ENCODE data around the gene CCR3. TPM values are rescaled to one million over a fixed set of nuclear protein-coding genes. Genes with fewer than 3 reads are reported as not detected.

The CCR3 gene
- total RNA-seq = not detected

GRCh38 chr3:46242120-46242519 is at the start of gene CCR3:
Gene CCR3, plus strand, starts transcription at chr3:46242460. Its CDS starts 22,699 bp downstream, at chr3:46265159.
- no peak for DNase-seq (ENCODE audit: extremely low spot score in 2 of 2)
- H3K27ac ChIP-seq = no peak within 1 kb of the TSS
- H3K9me3 ChIP-seq = no peaks in the 10 kb centered on the region
- intact Hi-C loops (cut with DNase I) = no loop called here
- no peaks in the 10 kb centered on the region for H3K27me3 ChIP-seq
- TF ChIP-seq POLR2AphosphoS5 (IDR thresholded peaks at IDR 0.05; ENCODE audit: insufficient read depth in 1 of 2, low read depth in 1 of 2) (no peak), POLR2A (IDR thresholded peaks at IDR 0.05) (no peak), CTCF (IDR thresholded peaks at IDR 0.05) (no peak)
- no peaks in the 10 kb centered on the region for H3K4me1 ChIP-seq
- no peaks in the 10 kb centered on the region for H3K36me3 ChIP-seq
- no peak within 1 kb of the TSS for H3K4me3 ChIP-seq

- DNase-seq (ENCODE audit: extremely low spot score in 2 of 2) = no peak
- Histone ChIP-seq H3K9me3 (no peaks in the 10 kb centered on the region), H3K4me3 (no peak overlapping the region), H3K36me3 (no peaks in the 10 kb centered on the region), H3K27me3 (no peaks in the 10 kb centered on the region), H3K4me1 (no peaks in the 10 kb centered on the region), H3K27ac (no peak overlapping the region)
- intact Hi-C loops (cut with DNase I) = no loop called here
- no peak for TF ChIP-seq POLR2AphosphoS5 (IDR thresholded peaks at IDR 0.05; ENCODE audit: insufficient read depth in 1 of 2, low read depth in 1 of 2)
- no peak for TF ChIP-seq POLR2A (IDR thresholded peaks at IDR 0.05)
- no peak for TF ChIP-seq CTCF (IDR thresholded peaks at IDR 0.05)
Observed at GRCh38 chr3:46192939-46193338, 49.3 kb upstream of the CCR3 start.

- H3K36me3 ChIP-seq = no peaks in the 10 kb centered on the region
- DNase-seq (ENCODE audit: extremely low spot score in 2 of 2) = no peak
- intact Hi-C loops (cut with DNase I) = no loop called here
- H3K27ac ChIP-seq = no peak overlapping the region
- no peak overlapping the region for H3K4me3 ChIP-seq
- TF ChIP-seq CTCF (IDR thresholded peaks at IDR 0.05) (no peak), POLR2A (IDR thresholded peaks at IDR 0.05) (no peak), POLR2AphosphoS5 (IDR thresholded peaks at IDR 0.05; ENCODE audit: insufficient read depth in 1 of 2, low read depth in 1 of 2) (no peak)
- no peaks in the 10 kb centered on the region for H3K27me3 ChIP-seq
- H3K9me3 ChIP-seq = no peaks in the 10 kb centered on the region
- H3K4me1 ChIP-seq = no peaks in the 10 kb centered on the region
Observed at GRCh38 chr3:46193436-46193835, 48.8 kb upstream of the CCR3 start.

- H3K9me3 ChIP-seq = no peaks in the 10 kb centered on the region
- H3K4me1 ChIP-seq = no peaks in the 10 kb centered on the region
- H3K27me3 ChIP-seq = no peaks in the 10 kb centered on the region
- H3K36me3 ChIP-seq = no peaks in the 10 kb centered on the region
- intact Hi-C loops (cut with DNase I) = no loop called here
- H3K27ac ChIP-seq = no peak overlapping the region
- H3K4me3 ChIP-seq = no peak overlapping the region
- TF ChIP-seq CTCF (IDR thresholded peaks at IDR 0.05) (no peak), POLR2A (IDR thresholded peaks at IDR 0.05) (no peak), POLR2AphosphoS5 (IDR thresholded peaks at IDR 0.05; ENCODE audit: insufficient read depth in 1 of 2, low read depth in 1 of 2) (no peak)
- DNase-seq (ENCODE audit: extremely low spot score in 2 of 2) = no peak
Observed at GRCh38 chr3:46194868-46195553, 47.2 kb upstream of the CCR3 start.

- Histone ChIP-seq H3K4me3 (no peak overlapping the region), H3K36me3 (no peaks in the 10 kb centered on the region), H3K4me1 (no peaks in the 10 kb centered on the region), H3K27ac (no peak overlapping the region), H3K27me3 (no peaks in the 10 kb centered on the region), H3K9me3 (no peaks in the 10 kb centered on the region)
- intact Hi-C loops (cut with DNase I) = no loop called here
- TF ChIP-seq POLR2A (IDR thresholded peaks at IDR 0.05) (no peak), POLR2AphosphoS5 (IDR thresholded peaks at IDR 0.05; ENCODE audit: insufficient read depth in 1 of 2, low read depth in 1 of 2) (no peak), CTCF (IDR thresholded peaks at IDR 0.05) (no peak)
- DNase-seq (ENCODE audit: extremely low spot score in 2 of 2) = no peak
Observed at GRCh38 chr3:46196261-46196957, 45.9 kb upstream of the CCR3 start.
